Measurements from ENCODE around the gene HEPN1.

The HEPN1 gene

DNA sequence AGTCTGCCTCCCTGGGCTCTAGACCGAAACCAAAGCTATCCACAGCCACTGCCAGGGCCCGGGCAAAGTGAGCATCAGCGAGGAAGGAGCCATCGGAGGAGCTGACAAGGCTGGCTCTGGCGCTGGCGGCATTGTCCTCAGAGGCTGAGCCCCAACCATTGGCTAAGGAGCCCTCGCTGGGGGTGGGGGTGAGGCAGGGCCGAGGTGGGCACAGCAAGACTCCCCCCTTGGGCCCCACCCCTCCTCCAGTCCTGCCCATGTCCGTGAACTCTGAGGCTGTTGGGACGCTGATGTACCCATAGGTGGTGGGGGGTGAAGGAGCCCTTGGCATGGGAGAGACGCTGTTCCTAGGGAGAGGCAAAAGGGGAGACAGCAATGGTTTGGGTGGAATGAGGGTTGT, 32.6 kb upstream of the HEPN1 start:
- DNase-seq: no peak

DNA sequence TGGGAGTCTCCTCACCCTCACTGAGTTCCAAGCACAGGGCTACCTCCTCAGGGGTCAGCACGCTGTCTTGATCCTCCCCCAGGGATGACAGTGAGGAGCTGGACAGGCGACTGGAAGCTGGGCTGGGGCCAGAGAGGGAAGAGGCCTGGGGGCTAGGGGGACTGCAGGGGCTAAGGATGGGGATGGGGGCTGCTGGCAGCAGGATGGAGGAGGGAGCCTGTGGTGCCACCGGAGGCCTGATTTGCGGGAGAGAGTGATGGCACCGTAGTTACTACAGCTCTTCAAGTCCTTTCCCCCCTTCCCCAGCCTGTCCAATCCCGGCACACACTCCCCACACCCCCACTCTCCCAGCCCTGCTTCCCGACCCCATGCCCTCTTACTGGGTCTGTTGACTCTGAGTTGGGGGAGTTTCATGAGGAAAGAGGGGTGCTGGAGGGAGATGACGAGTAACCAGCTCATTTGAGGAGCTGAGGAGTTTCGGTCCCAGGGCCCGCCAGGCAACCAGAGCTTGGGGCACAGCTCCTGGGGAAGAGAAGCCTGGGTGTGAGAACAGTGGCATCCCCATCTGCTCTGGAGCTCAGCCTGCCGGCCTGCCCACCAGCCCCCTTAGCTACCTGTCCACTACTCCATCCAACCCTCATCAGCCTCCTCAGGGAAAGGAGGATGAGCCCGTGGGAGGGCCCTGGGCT, 31.9 kb upstream of the HEPN1 start:
- no peak for DNase-seq

DNA sequence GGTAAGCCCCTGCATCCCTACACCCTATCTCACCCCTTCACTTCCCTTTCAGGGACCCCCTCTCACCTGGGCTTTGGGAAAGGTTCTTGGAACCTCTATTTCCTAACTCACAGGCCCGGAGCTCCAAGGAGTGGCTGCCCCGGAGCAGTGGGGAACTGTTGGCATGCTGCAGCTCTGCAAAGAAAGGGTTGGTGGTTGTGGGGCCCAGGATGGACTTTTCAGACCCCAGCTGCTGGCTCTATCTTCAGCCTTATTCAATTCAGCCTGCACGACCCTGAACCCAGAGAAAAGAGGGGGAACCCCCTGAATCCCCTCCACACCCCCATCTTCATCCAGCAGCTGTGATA, 31.4 kb upstream of the HEPN1 start:
- no peak for DNase-seq

DNA sequence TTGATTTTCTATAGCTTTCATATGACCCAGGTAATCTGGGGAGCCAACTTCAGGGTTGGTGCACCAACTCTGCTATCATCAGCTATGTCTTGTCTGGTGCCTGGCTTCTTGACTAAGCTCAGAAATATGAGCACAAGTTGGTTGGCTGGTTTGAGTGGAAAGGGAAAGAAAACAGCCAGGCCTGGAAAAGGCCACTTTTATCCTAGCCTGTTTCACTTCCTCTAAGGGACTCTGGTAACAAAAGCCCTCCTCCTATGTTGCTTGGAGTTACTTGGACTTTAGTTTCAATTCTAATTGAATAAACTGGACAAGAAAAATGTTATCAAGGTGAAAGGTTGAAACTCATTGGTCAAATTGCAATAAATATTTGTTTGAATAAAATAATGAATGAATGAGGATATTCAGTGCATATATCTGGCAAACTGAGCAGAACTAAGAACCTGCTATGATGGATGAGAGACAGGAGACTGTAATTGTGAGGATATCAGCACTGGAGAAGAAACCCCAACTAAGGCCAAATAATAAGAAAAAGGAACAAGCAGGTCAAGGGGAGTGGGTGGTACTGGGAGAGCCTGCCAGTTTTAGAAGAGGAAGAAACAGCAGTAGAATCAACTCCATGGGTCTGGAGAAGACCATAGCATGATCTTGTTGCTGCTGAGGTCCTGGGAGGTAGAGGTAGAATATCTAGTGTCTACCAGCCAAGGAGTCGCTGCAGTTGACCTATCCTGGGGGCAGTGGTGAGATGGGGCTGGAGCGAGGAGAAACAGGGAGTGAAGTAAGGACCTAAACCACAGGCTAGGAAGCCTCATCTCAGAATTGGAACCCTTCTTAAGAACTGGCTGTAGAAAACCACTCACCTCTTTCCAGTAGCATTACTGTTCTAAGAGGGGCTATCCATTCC, 29.6 kb upstream of the HEPN1 start:
- DNase-seq: no peak

DNA sequence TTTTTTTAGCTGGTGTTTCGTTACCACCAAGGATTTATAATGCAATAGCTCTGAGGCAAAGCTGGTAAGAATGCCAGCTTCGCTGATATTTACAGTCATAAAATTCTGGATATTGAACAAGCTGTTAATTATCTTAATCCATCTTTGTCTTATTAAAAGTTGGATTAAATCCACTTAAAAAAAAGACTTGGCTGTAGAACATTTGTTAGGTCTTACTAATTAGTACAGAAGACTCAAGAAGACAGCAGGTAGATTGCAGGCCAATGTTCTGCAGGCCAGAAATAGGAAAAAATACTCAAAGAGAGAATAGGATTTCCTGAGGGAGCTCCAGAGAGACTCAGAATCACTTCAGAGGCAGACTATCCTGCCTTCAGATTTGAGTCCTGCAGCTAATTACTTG, 28.9 kb upstream of the HEPN1 start:
- no peak for DNase-seq

DNA sequence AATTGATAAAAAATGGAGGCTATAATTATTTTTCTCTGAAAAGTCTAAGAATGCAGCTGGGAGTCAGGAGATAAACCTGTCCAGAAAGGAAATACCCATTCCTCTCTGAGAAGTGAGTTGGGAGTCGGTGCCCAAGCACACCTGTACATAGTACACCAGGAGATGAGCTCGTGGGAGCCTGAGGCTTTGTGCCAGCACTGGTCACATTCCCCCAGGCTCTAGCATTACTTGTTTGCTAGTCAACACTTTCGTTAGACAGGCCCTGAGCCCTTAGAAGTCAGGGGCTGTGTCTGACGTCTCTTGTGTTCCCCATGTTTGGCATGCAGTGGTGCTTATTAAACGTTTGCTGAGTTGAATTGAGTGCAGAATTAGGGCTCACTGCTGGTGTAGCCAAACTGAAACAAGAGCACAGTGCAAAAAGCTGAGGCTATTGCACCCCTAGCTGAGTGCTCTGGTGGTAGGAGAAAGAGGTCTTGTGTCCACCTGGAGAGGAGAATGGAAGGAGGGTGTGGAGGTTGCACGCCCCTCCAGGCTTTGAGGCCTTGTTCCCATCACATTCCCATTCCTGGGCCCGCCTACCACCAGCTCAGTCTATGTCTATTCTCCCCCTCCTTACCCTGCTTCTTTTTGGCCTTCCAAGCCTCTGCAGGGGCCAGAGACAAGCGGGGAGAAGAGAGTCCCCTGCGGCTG, 28.2 kb upstream of the HEPN1 start:
- no peak for DNase-seq

DNA sequence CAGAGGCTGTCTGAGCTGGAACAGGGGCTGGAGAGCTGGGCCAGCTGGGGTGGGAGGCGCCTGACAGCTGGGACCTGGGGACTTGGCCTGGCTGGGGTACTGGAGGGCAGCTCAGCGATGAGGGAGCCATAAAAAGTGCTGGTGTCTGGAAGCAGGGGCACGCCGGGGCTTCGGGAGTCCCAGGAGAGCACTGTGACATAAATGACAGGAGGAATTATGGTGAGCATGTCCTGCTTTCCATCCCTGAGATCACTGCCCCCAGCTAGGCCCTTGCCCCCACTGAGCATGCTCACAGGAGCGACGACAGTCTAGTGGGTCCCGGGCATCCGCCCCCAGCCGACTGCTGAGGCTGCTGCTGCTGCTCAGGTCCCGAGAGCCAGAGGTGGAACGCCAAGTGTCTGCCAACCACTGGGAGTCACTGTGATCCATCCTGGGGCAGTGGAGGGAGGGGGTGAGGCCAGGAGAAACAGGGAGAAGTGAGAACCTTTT, 27.6 kb upstream of the HEPN1 start:
- DNase-seq: no peak

DNA sequence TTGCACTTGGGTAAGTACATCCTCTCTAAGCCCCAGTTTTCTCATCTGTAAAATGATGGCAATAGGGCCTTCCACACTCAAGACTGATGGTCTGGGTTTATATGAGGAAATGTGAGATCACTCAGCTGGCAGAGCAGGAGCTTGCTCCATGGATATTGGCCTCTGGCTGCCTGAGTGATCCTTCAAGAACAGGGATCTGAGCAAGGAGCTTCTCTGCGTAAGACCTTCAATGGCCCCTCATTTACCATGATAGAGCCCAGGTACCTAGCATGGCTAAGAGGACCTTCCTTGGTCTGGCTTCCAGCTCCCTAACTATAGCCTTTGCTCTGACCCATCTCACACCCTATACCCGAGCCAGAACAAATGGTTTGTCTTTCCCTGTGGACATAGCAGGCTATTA, 26.9 kb upstream of the HEPN1 start:
- DNase-seq: no peak

DNA sequence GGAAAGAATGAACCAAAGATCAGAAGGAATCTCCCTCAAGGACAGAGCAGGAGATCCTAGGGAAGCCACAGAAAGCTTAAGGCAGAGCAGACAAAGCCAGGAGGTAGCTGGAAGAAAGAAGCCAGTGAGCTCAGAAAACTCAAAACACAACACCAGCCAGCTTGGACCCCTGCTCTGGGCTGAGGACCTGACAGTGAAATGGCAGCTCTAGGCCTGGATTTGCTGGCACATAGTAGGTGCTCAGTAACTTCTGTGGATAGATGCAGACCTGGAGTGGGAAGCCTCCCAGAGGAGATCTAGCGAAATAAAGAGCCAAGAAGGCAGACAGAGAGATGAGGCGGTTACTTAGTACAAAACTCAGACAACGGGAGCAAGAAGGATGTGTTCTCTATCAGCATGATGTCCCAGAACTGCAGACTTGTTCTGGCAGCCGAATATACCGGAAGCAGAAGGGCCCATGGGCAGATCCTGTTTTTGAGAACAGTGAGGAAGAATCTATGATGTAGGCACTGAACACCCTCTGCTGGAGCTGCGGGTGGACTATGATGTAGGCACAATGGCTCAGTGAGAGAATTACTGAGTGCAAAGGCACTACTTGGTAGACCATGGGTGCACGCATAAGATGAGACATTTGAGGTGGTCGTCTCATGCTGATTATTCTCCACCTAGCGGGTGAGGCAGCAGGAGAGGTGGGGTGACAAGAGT, 26.1 kb upstream of the HEPN1 start:
- DNase-seq: no peak

DNA sequence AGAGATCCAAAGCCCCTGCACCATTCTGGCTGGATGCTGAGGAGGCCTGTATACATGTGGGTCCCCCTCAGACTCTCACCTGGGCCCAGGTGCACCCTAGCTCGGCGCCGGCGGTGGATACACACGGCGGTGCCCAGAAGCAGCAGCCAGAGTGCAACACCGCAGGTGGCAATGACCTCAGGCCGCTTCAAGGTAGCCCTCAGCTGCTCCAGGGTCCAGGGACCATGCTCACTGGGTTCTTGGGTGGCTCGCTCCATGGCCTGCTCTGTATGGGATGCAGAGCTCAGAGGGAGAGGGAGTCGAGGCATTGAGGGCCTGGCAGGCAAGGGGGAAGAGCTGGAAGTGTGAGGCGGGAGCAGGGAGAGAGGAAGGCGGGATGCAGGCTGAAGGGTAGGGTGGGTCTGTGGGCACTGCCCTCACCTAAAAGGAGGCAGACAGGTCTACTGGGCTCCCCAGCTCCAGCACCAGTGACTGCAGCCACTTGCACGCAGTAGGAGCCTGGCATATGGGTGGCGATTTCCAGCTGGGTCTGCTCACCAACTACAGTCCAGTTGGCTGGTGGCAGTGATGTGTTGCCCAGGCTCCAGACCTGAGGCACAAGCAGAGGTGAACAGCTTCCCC, 25.2 kb upstream of the HEPN1 start:
- DNase-seq: no peak

DNA sequence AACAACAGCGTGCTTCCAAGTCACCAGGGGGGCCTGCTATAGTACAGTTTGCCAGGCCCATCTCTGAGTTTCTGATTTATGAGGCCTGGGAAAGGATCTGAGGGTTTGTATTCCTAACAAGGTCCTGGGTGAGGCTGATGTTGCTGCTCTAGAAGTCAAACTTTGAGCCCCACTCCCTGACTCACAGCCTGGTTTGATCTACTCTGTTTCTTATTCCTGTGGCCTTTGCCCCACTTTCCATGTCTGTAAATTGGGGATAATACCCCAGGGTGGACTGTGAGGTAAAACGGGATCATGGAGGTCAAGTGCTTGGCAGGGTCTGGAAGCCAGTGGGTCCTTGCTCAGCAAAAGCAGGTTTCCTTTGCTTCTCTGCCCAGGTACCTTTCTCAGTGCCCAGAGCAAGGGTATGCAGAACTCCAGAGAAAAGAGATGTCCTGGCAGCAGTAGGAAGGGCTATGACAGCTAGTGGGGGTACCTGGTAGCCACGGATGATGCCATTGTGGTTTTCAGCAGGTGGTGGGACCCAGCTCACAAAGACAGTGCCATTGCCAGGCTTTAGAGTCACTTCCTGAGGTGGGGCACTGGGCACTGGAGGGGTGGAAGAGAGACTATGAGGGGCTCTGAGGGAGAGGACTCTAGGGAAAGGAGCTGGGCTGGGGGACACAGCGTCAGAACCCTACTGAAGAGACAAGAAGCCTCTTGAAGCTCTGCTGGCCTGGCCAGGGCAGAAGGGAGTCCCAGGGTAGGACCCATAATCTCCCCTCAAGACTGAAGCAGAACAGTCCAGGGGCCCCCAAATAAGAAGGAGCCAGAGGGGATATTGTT, 24.2 kb upstream of the HEPN1 start:
- no peak for DNase-seq

DNA sequence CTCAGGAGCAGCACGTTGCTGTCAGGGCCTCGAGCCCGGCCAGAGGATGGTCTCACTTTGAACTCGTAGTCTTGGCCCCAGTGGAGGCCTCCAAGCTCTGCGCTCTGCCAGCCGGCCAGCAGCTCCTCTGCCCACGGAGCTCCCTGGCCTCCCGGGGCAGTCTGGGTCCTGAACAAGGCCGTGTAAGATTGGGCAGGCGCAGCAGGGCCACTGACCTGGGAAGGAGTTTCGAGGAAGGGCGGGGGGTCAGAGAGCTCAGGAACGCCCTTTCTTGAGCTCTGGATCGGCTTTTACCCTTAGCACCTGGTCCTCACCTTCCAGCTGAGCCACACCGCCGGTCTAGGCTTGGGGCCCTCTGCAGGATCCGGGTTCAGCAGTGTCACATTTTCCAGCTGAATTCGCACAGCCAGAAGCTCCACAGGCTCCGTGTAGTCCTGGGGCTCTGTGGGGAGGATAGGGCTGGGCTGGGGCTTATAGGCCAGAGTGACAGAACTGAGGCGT, 23.5 kb upstream of the HEPN1 start:
- DNase-seq: no peak

DNA sequence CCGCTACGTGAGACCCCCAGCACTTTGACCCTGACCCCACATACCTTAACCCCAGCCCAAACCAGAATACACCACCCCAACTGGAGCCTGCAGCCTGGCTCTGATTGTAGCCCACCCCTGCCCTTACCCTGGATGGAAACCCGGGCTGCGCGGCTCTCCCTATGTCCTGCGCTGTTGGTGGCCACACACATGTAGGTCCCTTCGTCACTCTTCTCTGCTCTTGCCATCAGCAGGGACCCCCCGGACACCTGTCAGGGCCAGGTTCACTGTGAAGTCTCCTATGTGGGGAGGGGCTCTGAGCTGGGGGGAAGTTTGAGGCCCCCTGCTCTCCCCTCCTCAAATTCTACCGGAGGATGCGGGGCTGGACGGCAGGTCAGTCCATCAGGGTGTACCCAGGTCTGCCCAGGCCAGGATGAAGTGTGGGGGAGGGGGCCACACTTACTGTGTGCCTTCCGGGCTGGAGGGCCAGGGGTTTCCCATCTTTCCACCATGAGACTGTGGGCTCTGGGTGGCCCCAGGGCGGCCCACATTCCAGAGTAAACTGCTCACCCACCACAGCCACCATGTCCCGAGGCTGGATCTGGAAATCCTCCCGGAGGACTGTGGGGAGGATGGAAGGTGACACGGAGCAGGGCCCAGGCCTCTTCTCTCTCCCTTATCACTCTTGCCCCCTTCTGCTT, 22.8 kb upstream of the HEPN1 start:
- DNase-seq: no peak

DNA sequence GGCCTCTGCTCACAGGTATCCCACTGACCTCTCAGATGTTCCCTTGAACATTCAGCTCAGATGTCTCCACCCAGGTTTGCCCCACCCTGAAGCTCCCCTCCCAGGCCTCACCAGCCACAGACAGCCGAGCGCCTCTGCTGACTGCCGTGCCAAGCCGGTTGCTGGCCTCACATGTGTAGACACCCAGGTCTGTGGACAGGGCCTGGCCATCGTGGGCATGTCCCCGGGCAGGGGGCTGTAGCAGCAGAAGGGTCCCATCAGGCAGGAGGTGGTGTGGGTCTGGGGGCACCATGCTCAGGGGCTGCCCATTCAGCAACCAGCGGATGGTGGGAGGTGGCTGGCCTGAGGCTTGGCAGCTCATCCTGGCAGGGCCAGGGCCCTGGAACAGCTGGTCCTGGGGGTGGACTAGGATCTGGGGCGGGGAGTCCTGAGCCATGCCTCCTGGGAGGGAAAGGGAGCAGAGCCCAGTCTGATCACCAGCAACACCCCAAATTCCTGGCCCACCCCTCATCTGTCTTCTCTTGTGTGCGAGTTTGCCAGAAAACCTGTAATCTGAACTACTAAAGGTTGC, 22.1 kb upstream of the HEPN1 start:
- DNase-seq: no peak

DNA sequence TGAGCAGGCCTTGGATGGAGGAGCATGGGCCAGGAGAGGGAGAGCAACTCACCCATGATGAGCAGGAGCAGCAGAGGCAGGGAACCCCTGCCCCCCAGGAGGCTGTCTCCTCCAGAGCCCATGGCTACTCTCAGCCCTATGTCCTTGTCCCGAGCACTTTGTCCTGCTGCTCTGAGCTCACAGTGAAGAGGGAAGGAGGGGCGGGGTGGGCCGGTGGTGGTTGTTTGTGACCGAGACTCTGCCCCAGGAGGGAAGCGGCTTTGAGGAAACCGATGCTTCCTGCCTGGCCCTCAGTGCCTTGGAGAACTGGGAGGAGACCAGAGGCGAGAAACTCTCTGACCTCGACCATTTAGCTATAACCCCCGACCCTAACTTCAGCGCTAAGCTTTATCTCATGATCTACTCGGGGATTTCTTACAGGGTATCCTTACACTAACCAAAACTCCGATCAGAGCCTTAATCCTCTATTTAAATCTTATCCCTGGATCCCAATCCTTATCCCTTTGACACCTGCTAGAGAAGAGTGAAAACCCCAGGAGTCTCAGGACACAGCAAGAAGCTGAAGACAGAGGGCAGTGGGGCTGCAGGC, 21.3 kb upstream of the HEPN1 start, which contains the start of gene ROBO4:
TSS of gene ROBO4 (minus strand) at position 192 of the 589 bp plus-strand sequence. CDS start at position 122, 70 bp downstream.
- DNase-seq: no peak

DNA sequence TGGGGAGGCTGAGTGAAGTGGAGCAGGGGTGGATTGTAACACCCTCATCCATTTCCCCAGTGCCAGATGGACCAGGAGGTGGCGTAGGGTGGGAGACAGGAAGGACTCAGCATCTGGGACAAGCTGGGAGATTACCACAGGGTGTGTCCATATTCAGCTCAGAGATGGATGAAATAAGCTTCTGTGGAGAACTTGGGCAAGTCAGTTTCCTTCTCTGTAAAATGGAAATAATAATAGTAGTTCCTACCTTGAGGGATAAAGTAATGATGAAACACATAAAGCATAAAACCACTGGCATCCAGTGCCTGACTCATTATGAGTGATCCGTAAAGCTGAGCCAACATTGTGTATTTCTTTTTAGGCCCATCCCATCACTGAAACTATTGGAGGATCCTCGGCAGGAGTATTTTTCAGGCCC, 20.8 kb upstream of the HEPN1 start:
- DNase-seq: no peak

DNA sequence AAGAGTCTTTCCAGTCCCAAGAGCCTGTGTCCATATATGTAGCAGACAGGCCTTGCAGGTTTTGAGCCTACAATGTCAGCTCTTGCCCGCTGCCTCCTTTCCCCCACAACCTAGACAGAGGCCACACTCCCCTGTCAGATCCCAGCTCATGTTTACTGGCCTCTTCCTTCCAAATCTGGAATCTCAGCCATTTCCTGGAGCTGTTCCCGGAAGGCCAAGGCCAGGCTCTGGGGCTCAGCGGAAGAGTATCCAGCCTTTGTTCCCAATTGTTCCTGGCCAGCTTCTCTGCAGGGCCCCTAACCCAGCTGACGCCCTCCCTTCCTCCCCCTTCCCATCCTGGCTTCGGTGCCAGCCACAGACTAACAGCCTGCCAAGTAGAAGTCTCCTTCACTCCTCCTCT, 20.3 kb upstream of the HEPN1 start:
- DNase-seq: no peak

DNA sequence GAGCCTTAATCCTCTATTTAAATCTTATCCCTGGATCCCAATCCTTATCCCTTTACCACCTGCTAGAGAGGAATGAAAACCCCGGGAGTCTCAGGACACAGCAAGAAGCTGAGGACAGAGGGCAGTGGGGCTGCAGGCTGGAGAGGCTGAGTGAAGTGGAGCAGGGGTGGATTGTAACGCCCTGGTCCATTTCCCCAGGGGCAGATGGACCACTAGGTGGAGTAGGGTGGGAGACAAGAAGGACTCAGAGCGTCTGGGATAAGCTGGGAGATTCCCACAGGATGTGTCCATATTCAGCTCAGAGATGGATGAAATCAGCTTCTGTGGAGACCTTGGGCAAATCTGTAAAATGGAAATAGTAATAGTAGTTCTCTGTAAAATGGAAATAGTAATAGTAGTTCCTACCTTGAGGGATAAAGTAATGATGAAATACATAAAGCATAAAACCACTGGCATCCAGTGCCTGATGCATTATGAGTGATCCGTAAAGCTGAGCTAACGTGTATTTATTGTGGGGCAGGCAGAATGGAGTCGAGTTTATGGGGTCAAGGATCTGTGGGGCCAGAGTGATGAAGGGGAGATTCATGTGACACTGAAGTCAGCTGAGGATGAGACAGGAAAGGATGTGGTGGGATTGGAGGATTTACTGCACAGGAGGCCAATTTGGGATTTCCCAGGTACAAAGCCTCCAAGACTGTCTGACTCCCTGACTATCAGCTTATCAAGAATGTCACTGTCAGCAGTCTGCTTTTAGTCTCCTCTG, 19.5 kb upstream of the HEPN1 start:
- no peak for DNase-seq

DNA sequence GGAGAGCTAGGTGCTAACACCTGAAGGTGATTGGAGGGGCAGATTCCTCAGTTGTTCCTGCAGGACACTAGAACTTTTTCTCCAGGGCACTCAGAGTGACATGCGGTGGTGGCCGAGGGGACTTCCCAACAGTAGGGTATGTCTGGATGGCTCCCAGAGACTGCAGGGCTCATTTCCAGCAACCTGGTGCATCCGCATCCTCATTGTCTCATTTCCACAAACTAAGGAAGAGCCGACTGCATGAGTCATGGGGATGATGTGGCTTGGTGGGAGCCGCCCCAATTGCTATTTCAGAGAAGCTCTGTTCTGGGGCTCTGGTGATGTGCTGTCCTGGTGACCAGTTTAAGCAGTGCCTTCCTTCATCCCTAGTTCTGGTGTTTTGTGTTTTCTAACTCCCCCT, 18.6 kb upstream of the HEPN1 start:
- DNase-seq: no peak
